DMS 273 (cell line): ENCODE data around the gene SELENOP.
"Not testable (repeated sequence)": the region's sequence is repeated elsewhere in the genome, so short reads cannot be mapped to it uniquely, and the experiment has no call there.

Experiments used
- DNase-seq: peaks from one replicate; lab custom pipeline; 2025; ENCODE audit not compliant: unreplicated experiment; lab: John Stamatoyannopoulos, UW

Gene SELENOP

GRCh38 chr5:42826757-42827515 is 15.2 kb upstream of the SELENOP start:
- DNase-seq, result no peak

GRCh38 chr5:42825422-42826148 is 13.9 kb upstream of the SELENOP start:
- no peak for DNase-seq

- no peak for DNase-seq
These were observed 12.8 kb upstream of the SELENOP start for GRCh38 chr5:42824347-42824976.

GRCh38 chr5:42822548-42822947 is 10.9 kb upstream of the SELENOP start:
- DNase-seq, result no peak

GRCh38 chr5:42819745-42820144 is 8.1 kb upstream of the SELENOP start:
- no peak for DNase-seq

- not testable (repeated sequence) for DNase-seq
These were observed 4.9 kb upstream of the SELENOP start for GRCh38 chr5:42816546-42816945.

GRCh38 chr5:42813533-42813932 is 1.8 kb upstream of the SELENOP start:
- DNase-seq, result no peak

- no peak for DNase-seq
These were observed 928 bp upstream of the SELENOP start for GRCh38 chr5:42812620-42813019.

- no peak for DNase-seq
These were observed 680 bp downstream of the SELENOP start for GRCh38 chr5:42810834-42811590.

- no peak for DNase-seq
These were observed 2.6 kb downstream of the SELENOP start for GRCh38 chr5:42808888-42809611.

- peak; percentile 2 for DNase-seq
These were observed 3.8 kb downstream of the SELENOP start for GRCh38 chr5:42807722-42808447.

GRCh38 chr5:42806701-42807262 is 4.9 kb downstream of the SELENOP start:
- no peak for DNase-seq

- no peak for DNase-seq
These were observed 5.5 kb downstream of the SELENOP start for GRCh38 chr5:42806004-42806700.

GRCh38 chr5:42804717-42805339 is 6.9 kb downstream of the SELENOP start:
- DNase-seq, result no peak

GRCh38 chr5:42801516-42802166 is 10.1 kb downstream of the SELENOP start:
- no peak for DNase-seq

GRCh38 chr5:42800748-42801330 is 10.9 kb downstream of the SELENOP start:
- no peak for DNase-seq

GRCh38 chr5:42799668-42800114 is 12.0 kb downstream of the SELENOP start:
- no peak for DNase-seq

GRCh38 chr5:42799241-42799608 is 12.5 kb downstream of the SELENOP start:
- DNase-seq, result no peak
